ENCODE data around the gene RAB25. TPM values are rescaled to one million over a fixed set of nuclear protein-coding genes. Genes with fewer than 3 reads are reported as not detected.
"Not testable (repeated sequence)": the region's sequence is repeated elsewhere in the genome, so short reads cannot be mapped to it uniquely, and the experiment has no call there.

RAB25 gene
- total RNA-seq: under 0.01 TPM

DNA sequence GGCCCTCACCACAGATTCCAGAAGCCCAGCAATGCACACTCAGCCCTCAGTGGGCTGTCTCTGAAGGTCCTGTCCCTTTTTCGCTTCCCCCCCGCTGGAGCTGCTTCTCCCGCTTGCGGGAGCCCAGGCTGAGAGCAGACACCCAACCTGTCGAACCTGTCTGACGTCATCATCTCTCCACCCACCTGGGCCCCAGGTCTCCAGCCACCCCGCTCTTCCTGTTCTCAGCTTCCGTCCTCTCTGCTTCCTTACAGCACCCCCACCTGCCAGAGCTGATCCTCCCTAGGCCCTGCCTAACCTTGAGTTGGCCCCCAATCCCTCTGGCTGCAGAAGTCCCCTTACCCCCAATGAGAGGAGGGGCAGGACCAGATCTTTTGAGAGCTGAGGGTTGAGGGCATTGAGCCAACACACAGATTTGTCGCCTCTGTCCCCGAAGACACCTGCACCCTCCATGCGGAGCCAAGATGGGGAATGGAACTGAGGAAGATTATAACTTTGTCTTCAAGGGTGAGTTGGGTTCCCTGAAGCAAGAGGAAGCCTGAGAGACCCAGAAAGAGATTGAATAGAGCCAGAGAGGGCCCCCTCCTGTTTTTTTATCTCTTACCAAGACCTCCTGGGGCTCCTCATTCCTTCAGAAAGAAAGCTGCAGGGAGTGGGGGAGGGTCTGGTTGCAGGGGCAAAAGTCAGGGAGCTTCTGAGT, at the start of gene RAB25:
Gene RAB25, plus strand, starts transcription at position 224 of the 700 bp plus-strand sequence. Its CDS starts 241 bp downstream, at position 465.
- DNase-seq (ENCODE audit: low read depth in 2 of 3, low spot score in 2 of 3): no peak

GRCh38 chr1:156012051-156012817, 48.7 kb upstream of the RAB25 start:
- DNase-seq (ENCODE audit: low read depth in 2 of 3, low spot score in 2 of 3): no peak

DNA sequence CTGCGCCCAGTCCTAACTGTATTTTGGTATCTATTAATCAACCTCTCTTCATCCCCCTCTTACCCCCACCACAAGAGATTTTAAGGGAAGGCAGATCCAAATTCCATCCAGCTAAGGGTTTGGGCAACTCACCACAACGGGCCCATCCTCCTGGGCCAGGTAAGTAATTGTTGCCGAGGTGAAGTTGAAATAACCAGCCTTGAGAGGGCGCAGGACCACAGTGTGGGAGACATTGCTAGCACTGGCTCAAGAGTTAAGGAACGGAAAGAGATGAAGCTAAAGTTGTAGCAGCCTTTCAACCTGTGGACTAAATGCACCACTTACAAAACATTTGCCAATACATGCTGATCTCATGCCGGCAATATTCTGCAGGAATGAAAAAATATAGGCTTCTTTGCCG, 46.1 kb upstream of the RAB25 start:
- no peak for DNase-seq (ENCODE audit: low read depth in 2 of 3, low spot score in 2 of 3)

- DNase-seq (ENCODE audit: low read depth in 2 of 3, low spot score in 2 of 3): no peak
Observed at GRCh38 chr1:156019946-156020292, 41.0 kb upstream of the RAB25 start.

DNA sequence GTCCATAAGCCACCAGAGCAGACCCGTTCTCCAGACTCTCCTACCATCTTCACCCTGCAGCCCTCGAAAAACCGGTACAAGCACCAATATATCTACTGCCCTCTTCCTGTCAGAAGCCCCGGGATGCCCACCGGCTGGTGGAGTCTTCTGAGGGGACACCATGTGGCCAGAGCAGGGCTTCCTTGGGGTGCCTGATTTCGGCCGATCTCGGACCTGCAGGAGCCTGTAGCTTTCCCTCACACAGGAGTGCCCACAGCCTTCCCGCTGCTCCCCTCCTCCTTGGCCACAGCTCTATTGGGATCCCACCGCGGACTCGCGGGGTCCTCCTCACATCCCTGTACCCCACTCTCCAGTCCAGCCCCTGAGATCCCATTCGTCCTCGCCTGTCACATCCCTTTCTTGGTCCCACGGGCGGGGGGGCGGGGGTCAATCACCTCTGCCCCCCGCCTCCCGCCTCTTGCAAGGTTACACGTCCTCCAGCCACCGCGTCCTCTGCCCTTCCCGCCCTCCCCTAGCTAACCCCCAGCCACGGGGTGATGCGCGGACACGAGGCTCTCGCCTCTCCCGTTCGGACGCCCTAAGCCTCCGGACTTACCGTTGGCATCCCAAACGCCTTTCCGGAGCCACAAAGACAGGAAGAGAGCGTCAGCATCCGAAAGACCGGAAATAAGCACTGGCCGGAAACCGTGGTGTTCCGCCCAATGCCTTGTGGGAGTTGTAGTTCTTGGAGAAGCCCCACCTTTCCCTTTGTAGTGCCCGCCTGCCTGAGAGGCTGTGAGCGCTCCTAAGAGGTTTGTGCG, 40.5 kb upstream of the RAB25 start, which contains the start of gene SSR2:
Gene SSR2, minus strand, starts transcription at position 659 of the 800 bp plus-strand sequence. CDS start 784 bp downstream, outside the sequence.
- DNase-seq (ENCODE audit: low read depth in 2 of 3, low spot score in 2 of 3): peak; percentile 69 to 89 (median 81)

GRCh38 chr1:156021093-156021428, 39.9 kb upstream of the RAB25 start:
- no peak for DNase-seq (ENCODE audit: low read depth in 2 of 3, low spot score in 2 of 3)

DNA sequence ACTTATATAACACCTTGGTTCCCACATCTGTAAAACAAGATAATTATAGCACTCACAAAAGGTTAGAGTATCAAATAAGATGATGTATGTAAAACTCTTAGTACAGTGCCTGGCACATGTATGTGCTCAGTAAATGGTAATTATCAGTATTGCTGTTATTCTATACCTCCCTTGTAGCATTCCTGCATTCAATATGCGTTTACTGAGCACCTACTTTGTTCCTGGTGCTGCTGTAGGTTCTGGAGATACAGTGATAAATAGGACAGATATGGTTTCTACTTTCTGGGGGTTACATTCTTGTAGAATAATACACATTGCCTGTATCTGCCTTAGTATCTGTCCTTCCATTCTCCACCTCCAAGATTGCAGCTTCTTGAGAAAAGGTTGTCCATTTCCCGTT, 39.0 kb upstream of the RAB25 start:
- no peak for DNase-seq (ENCODE audit: low read depth in 2 of 3, low spot score in 2 of 3)

- DNase-seq (ENCODE audit: low read depth in 2 of 3, low spot score in 2 of 3): no peak
Observed at GRCh38 chr1:156024801-156025200, 36.2 kb upstream of the RAB25 start.

DNA sequence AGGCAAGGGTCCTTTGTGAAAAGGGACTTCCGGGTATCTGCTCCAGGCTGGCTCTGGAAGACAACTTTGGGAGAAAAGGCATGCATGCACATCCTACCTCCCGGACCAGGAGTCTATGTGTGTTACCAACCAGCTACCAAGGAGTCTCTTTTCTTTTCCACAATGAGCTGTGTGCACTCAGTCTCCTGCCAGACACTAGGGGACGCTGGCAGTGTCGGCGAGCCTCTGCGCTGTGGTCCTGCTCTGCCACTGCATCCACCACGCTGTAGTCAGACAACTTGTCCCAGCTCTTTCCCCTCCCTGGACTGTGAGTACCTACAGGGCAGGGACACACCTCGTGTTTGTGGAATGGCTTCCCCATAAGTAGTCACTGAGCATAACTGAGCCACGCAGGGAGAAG, 35.1 kb upstream of the RAB25 start:
- DNase-seq (ENCODE audit: low read depth in 2 of 3, low spot score in 2 of 3): peak in 2 of 3 donors; percentile 59 to 77

GRCh38 chr1:156026588-156026987, 34.4 kb upstream of the RAB25 start:
- no peak for DNase-seq (ENCODE audit: low read depth in 2 of 3, low spot score in 2 of 3)

DNA sequence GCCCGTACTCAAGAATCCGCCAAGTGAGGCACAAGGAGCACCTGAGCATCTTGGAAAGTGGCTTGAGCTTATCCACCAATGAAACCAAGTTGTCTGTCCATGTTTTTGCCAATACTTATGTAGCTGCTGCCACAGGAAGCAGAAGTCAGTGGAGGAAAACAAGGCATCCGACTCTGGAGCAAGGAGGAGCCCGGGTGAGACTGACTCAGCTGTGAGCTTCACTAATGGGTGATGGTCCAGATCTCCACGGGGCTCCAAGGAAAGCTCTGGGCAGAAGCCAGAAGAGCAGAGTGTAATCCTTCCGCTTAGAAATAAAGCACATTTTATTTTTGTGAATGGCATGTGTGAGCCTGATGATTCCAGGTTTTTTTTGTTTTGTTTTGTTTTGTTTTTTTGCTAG, 27.9 kb upstream of the RAB25 start:
- DNase-seq (ENCODE audit: low read depth in 2 of 3, low spot score in 2 of 3): no peak

DNA sequence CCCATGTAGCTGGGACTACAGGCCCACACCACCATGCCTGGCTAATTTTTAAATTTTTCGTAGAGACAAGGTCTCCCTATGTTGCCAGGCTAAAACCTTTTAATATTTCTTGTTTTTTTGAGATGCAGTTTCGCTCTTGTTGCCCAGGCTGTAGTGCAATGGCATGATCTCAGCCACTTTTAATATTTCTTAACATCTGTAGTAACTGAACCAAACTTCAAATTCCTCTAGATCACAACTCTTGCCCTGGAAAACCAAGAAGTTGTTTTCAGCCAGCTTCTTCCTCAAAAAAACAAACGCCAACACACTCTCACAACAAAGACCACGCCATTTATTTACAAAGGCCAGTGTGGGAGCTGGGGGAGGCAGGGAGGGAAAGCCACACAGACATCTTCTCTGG, 26.0 kb upstream of the RAB25 start:
- not testable (repeated sequence) for DNase-seq (ENCODE audit: low read depth in 2 of 3, low spot score in 2 of 3)

- no peak for DNase-seq (ENCODE audit: low read depth in 2 of 3, low spot score in 2 of 3)
Observed at GRCh38 chr1:156042828-156043227, 18.1 kb upstream of the RAB25 start.

GRCh38 chr1:156045076-156045475, 15.9 kb upstream of the RAB25 start:
- DNase-seq (ENCODE audit: low read depth in 2 of 3, low spot score in 2 of 3): no peak

DNA sequence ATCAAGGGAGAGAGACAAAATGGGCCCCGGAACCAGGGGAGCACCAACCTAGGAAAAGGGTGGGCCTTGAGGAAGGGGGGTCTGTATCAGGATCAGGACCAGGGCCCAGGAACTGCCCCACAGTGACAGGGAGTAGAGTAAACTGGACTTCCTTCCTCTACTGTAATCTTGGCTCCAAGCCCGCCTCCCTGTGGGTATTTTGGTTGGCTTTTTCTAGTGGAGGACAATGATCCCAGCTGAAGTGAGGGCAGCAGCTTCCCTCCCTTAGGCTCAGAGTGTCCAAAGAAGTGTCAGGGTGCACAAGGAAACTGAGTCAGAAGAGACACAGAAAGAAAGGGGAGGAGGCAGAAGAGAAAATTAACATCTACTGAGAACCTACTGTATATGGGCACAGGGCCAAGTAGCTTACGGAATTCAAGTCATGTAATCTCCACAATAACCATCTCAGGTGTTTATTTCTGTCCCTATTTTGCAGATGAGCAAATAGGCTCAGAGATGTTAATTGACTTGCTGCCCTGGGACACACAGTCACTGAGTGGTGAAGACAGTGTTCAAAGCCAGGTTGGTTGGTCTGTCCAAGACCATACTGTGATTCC, 12.2 kb upstream of the RAB25 start:
- DNase-seq (ENCODE audit: low read depth in 2 of 3, low spot score in 2 of 3): no peak

- no peak for DNase-seq (ENCODE audit: low read depth in 2 of 3, low spot score in 2 of 3)
Observed at GRCh38 chr1:156050376-156050775, 10.6 kb upstream of the RAB25 start.

GRCh38 chr1:156051011-156051725, 9.8 kb upstream of the RAB25 start:
- no peak for DNase-seq (ENCODE audit: low read depth in 2 of 3, low spot score in 2 of 3)

GRCh38 chr1:156052862-156053767, 7.8 kb upstream of the RAB25 start:
- peak; percentile 34 to 89 (median 83) for DNase-seq (ENCODE audit: low read depth in 2 of 3, low spot score in 2 of 3)

DNA sequence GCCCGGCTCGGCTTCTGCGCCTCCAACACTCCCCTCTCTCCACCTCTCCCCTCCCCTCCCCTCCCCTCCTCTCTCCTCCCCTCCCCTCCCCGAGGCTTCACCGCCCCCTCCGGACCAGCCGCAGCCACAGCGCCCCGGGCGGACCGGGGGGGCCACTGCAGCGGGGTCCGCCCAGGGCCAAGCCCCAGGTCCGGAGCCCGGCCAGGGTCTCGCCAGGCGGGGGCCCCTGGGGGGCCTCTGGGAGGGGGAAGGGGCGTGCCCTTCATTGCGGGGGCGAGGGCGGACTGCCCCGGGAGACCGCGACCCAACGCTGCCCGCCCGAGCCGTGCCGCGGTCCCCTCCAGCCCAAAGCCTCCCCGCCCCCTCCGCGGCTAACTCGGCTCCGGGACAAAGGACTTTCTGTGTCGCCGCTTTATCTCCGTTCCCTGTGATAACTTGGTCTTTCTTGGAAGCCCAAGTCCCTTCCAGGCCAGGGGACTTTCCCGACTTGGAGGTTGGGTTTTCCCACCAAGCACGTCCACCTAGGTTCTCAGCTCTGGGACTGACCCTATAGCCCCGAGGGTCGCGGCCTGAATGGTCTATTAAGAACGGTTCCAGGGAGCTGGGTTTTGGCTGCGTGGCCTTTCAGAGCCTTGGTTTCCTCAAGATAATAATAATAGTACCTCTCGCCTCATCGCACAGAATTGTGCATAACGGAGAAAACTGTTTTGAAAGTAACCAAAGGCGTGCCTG, 7.0 kb upstream of the RAB25 start, which contains the start of gene UBQLN4:
Gene UBQLN4, minus strand, starts transcription at position 31 of the 732 bp plus-strand sequence. CDS start 97 bp downstream, outside the sequence.
- DNase-seq (ENCODE audit: low read depth in 2 of 3, low spot score in 2 of 3): peak; percentile 56 to 92 (median 87)

All from hematopoietic multipotent progenitor cell (in vitro differentiated cells).